Measurements from ENCODE around the gene LVRN. TPM values are rescaled to one million over a fixed set of nuclear protein-coding genes. Genes with fewer than 3 reads are reported as not detected.
"Not testable (repeated sequence)": the region's sequence is repeated elsewhere in the genome, so short reads cannot be mapped to it uniquely, and the experiment has no call there.

Gene LVRN
- total RNA-seq (ENCODE audit: insufficient read depth, low replicate concordance), result 2.4 TPM

DNA sequence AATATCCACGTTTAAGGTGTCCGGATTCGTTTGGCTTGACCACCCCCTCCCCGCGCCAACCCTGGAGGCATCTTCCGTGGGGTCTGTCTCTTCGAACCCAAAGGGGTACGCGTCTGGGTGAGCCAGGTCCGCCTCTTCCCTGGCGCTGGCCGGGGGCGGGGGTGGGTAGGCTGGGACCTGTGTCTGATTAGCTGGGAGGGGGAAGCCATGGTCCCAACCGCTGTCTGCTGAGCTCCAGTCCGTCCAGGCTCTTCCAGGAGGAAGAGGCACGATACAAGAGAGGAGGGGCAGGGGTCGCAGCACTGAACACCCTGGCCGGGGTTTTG lies at the start of gene LVRN:
Gene LVRN, plus strand, starts transcription at position 237 of the 326 bp plus-strand sequence. CDS start 143 bp downstream, outside the sequence.
- DNase-seq (ENCODE audit: low spot score), result no peak

DNA sequence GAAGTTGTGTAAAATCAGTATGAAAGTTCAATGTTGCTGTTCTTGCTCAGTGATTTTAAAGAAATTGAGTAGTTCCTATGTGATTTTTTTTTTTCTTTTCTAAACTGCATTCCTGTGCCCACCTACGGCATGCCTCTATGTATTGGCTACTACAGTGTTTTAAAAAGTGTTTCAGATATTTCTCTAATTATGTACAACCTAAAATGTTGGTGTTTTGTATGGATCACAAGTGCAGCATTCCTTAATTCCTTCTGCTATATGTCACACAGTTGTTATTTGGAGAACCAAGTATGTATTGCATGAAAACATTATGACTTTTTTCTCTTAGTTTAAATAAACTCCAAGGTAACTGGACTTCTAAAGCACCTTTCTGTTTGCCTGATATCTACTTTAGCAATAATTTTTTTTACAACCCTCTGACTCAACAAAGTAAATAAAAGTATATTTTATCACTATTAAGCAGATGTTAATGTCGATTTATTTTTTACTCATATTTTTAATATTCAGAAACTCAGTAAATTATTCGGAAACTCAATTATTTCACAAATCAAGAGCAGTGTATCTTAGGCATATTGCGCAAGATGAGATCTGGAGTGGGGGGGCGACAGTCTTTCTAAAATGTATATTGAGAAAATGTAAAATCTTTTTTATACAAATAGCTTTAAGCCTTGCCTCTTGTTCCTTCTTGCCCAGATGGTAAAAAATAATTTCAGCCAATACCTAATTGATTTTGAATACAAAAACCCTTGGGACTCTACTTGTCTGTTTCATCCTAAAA lies 48.5 kb upstream of the LVRN start:
- DNase-seq (ENCODE audit: low spot score), result not testable (repeated sequence)

DNA sequence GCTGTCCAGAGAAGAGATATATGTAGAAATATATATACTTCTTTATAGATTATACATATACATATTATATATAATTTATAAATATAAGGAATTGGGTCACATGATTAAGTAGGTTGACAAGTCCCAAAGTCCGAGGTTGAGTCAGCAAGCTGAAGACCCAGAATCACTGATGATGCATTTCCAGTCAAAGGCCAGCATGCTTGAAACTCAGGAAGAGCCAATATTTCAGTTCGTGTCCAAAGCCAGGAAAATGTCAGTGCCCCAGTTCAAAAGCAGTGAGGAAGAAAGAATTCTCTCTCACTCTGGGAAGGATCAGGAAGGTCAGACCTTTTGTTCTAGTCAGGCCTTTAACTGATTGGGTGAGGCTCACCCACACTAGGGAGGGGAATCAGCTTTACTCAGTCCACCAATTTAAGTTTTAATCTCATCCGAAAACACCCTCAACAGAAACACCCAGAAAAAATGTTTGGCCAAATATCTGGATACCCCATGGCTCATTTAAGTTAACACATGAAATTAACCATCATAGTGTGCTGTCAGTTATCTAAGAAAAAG lies 42.0 kb upstream of the LVRN start:
- peak; percentile 7 for DNase-seq (ENCODE audit: low spot score)

DNA sequence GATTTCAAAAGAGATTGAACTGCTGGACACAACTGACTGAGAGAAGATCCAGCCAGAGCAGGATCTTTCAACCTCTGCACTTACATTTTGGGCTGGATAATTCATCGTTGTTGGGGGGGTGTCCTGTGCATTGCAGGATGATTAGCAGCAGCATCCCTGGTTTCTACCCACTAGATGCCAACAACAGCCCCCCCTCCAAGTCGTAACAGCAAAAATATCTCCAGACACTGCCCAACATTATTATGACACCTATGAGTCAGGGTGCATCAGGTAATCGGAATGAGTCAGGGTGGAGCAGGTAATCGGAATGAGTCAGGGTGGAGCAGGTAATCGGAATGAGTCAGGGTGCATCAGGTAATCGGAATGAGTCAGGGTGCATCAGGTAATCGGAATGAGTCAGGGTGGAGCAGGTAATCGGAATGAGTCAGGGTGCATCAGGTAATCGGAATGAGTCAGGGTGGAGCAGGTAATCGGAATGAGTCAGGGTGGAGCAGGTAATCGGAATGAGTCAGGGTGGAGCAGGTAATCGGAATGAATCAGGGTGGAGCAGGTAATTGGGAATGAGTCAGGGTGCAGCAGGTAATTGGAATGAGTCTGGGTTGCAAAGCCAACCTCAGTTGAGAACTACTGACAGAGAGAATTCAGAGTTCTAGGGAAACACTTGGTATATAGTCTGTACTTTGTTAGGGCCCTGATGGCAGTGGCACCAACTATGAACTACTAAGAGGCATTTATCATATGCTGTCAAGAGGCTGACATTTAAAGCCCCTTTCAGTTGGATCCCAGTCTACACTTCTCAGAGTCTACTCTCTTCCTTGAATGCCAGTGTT lies 33.5 kb upstream of the LVRN start:
- DNase-seq (ENCODE audit: low spot score), result not testable (repeated sequence)

DNA sequence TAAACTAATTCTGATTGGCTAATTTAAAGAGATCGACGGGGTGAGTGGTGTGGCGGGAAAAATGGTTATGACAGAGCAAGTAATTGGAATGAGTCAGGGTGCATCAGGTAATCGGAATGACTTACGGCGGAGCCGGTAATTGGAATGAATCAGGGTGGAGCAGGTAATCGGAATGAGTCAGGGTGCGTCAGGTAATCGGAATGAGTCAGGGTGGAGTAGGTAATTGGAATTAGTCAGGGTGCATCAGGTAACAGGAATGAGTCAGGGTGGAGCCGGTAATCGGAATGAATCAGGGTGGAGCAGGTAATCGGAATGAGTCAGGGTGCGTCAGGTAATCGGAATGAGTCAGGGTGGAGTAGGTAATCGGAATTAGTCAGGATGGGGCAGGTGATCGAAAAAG lies 32.1 kb upstream of the LVRN start:
- not testable (repeated sequence) for DNase-seq (ENCODE audit: low spot score)

DNA sequence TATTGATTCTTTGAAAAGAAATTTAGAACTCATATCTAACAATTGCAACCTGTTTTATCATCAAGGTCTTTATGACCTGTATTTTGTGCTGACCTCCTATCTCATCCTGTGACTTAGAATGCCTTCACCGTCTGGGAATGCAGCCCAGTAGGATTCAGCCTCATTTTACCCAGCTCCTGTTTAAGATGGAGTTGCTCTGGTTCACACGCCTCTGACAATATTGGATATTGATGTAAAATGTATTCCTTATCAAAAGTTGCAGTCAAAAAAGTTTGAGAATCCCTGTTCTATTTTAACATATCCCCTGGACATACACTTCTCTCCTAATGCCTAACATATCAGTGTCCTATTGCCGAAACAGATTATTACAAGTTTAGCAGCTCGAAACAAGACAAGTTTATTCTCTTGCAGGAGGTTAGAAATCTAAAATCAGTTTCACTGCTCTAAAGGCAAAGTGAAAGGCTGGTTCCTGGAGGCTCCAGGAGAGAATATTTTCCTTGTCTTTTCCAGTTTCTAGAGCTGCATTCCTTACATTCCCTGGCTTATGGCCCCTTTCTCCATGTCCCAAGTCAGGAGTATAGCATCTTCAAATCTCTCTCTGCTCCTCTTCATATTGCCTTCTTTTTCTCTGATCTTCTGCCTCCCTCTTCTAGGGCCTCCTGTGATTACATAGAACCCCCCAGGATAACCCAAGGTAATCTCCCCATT lies 31.5 kb upstream of the LVRN start:
- no peak for DNase-seq (ENCODE audit: low spot score)

- DNase-seq (ENCODE audit: low spot score), result no peak
Observed at GRCh38 chr5:115932991-115933390, 29.3 kb upstream of the LVRN start.

- DNase-seq (ENCODE audit: low spot score), result no peak
Observed at GRCh38 chr5:115934388-115934974, 27.8 kb upstream of the LVRN start.

- DNase-seq (ENCODE audit: low spot score), result no peak
Observed at GRCh38 chr5:115936031-115936430, 26.2 kb upstream of the LVRN start.

- no peak for DNase-seq (ENCODE audit: low spot score)
Observed at GRCh38 chr5:115939059-115939458, 23.2 kb upstream of the LVRN start.

DNA sequence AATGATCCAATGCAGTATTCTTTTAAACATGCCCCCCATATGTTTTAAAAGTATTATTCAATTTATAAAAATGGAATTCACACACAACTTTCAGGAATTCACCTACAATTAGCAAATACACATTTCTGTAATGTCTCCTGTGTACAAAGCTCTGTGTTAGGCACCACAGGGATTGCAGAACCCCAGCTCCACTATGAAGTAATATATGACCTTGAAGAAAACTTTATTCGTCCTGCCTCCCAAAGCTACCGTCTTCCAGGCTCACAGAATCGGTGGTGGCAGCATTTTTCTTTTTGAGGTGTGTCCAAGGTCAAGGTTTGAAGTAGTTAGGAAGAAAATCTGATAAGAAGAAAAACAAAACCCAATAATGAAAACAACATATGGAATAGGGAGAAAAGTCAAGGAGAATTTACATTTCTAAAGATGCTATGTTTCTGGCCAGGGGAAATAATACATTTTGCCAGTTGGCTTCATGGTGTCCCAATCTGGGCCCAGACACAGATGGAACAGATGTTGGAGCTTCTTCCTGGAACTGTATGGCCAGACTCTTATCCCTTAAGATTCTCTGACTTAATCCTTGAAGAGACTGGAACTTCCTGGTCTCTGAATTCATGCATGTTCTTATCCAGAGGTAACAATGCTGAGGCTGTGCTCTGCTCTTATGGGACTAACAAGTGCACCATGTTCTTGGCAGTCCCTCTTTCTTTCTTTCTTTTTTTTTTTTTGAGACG lies 22.0 kb upstream of the LVRN start:
- DNase-seq (ENCODE audit: low spot score), result no peak

DNA sequence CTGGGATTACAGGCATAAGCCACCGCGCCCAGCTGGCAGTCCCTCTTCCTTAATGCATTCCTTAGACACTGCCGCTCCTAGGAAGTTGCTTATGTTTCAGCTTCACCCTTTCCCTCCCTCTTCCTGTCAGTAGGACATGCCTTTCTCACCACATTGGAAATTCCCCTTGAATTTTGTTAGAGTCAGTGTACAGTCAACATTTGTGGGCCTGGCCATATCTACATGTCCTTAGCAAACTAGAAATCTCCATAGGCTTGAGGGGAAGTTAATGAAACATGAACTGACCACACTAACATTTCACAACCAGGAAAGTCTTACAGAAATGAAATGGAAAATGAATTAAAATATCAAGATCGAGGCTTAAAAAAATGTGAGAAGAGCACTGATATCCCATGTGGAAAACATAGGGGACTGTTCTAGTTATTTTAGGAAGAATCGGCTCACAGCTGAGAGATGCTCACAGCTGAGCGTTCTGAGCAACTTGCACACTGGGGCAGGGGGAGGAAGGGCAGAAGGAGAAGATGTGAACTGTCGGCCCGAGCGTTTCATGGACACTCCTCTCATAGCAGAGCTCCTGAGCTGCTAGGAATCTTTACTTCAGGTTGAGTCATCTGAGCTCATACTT lies 21.1 kb upstream of the LVRN start:
- no peak for DNase-seq (ENCODE audit: low spot score)

DNA sequence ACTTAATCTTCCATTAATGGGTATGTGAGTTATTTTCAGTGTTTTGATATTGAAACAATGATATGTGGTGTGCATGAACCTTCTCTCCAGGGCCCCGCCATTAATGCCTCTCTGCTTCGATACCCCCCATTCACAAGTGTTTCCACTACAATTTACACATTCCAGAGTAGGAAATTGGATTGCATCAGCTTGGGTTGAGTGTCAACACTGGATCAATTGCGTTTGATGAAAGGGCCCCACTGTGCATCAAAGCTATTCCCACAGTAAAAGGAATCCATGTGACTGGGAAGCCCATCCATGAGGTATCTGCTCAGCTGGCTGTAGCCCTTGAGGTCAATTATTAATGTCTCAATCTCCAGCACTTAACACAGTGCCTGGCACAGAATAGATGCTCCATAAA lies 17.8 kb upstream of the LVRN start:
- DNase-seq (ENCODE audit: low spot score), result no peak

- DNase-seq (ENCODE audit: low spot score), result no peak
Observed at GRCh38 chr5:115946655-115947054, 15.6 kb upstream of the LVRN start.

DNA sequence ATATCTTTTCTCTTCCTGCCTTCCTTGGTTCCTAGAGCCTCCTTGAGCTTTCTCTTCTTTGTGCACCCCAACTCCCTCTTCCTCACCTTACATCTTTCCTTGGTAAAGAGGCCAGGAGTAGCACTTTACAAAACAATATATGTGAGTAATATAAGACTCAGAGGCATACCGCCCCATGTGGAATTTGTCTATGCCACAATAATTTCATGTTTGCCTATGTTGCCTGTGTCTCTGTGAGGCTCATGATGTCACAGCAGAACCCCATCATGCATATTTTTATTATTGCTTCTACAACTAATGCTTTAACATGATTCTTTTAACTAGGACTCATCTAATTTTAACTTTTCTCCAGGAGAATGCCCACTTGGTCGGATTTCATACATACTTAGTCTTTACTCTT lies 15.0 kb upstream of the LVRN start:
- DNase-seq (ENCODE audit: low spot score), result no peak

GRCh38 chr5:115948091-115948534 lies 14.2 kb upstream of the LVRN start:
- DNase-seq (ENCODE audit: low spot score), result no peak

DNA sequence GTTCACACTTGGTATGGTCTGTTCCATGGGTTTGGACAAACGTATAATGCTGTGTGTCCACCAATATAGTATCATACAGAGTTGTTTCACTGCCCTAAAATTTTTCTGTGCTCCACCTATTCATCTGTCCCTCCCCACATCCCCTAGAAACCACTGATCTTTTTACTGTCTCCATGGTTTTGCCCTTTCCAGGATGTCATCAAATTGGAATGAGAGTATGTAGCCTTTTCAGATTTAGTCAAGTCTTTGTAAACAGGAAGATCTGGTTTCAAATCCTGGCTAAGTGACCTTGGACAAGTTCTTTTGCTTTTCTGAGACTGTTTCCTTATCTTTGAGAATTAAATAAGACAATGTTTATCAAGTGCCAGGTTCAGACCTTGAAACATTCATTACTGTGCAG lies 13.2 kb upstream of the LVRN start:
- no peak for DNase-seq (ENCODE audit: low spot score)

DNA sequence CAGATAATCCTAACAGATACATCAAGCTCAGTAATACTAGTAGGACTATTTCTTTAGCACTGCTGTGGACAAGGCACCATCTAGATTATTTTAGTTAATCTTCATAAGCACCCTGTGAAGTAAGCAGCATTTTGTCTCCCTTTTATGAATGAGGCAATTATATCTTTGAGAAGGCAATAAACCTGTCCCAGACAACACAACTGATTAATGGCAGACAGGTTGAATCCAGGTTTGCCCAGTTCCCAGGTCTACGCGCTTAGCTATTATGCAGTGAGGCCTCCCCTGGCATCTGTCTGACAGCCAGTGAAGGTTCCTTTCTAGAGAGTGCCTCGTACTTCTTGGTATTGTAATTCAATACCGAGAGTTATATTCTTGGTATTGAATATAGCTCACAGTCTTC lies 9.7 kb upstream of the LVRN start:
- DNase-seq (ENCODE audit: low spot score), result no peak

DNA sequence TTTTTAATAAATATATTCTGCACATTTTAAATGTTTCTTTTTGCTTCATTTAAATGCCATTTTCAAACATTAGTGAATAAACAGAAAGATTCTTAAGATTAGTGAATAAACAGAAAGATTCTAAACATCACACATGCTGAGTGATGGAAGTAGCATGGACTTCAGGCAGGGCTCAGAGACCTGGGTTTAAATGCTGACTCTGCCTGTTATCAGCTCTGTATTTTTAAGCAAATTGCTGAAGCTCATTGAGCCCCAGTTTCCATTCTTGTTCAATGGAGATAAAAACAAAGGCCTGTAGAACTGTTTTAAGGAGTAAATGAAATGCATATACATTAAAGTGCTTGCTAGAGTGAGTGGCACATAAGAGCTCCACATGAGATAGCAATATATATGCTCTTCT lies 8.1 kb upstream of the LVRN start:
- no peak for DNase-seq (ENCODE audit: low spot score)

- DNase-seq (ENCODE audit: low spot score), result no peak
Observed at GRCh38 chr5:115956957-115957356, 5.3 kb upstream of the LVRN start.
